ENCODE data around the gene SP100. TPM values are rescaled to one million over a fixed set of nuclear protein-coding genes. Genes with fewer than 3 reads are reported as not detected.
"Not testable (repeated sequence)": the region's sequence is repeated elsewhere in the genome, so short reads cannot be mapped to it uniquely, and the experiment has no call there.

Gene SP100
- total RNA-seq, 1 experiment from 2014 or later: 110 TPM

- DNase-seq: no peak
- no TSS peak for BruUV-seq (replicated peaks)
- H3K27me3 Mint-ChIP-seq (ENCODE audit: unreplicated experiment): no peaks in the 10 kb centered on the region
- no peaks in the 10 kb centered on the region for H3K9me3 Mint-ChIP-seq (ENCODE audit: low read depth, unreplicated experiment)
- peaks cover 12% of the 10 kb centered on the region for H3K36me3 Mint-ChIP-seq (ENCODE audit: insufficient read depth, unreplicated experiment)
- H3K4me1 Mint-ChIP-seq (ENCODE audit: low read depth, unreplicated experiment): no peaks in the 10 kb centered on the region
- CTCF ChIA-PET: no interaction called here
- no peak for TF ChIP-seq CTCF (IDR thresholded peaks at IDR 0.05; ENCODE audit: unreplicated experiment)
- H3K27ac Mint-ChIP-seq (ENCODE audit: unreplicated experiment): no peak overlapping the region
- no peak overlapping the region for H3K4me3 Mint-ChIP-seq (ENCODE audit: low read depth, unreplicated experiment)
- intact Hi-C loops (cut with micrococcal nuclease; ENCODE audit: unreplicated experiment): no loop called here
Measured at GRCh38 chr2:230403746-230404145, 12.3 kb upstream of the SP100 start.

- TF ChIP-seq CTCF (IDR thresholded peaks at IDR 0.05; ENCODE audit: unreplicated experiment): no peak
- CTCF ChIA-PET: no interaction called here
- H3K9me3 Mint-ChIP-seq (ENCODE audit: low read depth, unreplicated experiment): no peaks in the 10 kb centered on the region
- no peaks in the 10 kb centered on the region for H3K27me3 Mint-ChIP-seq (ENCODE audit: unreplicated experiment)
- no peak overlapping the region for H3K4me3 Mint-ChIP-seq (ENCODE audit: low read depth, unreplicated experiment)
- H3K4me1 Mint-ChIP-seq (ENCODE audit: low read depth, unreplicated experiment): no peaks in the 10 kb centered on the region
- H3K27ac Mint-ChIP-seq (ENCODE audit: unreplicated experiment): no peak overlapping the region
- intact Hi-C loops (cut with micrococcal nuclease; ENCODE audit: unreplicated experiment): no loop called here
- no TSS peak for BruUV-seq (replicated peaks)
- H3K36me3 Mint-ChIP-seq (ENCODE audit: insufficient read depth, unreplicated experiment): peaks cover 5% of the 10 kb centered on the region
- DNase-seq: no peak
Measured at GRCh38 chr2:230405824-230406223, 10.2 kb upstream of the SP100 start.

GRCh38 chr2:230408244-230408842 is 7.7 kb upstream of the SP100 start:
- Mint-ChIP-seq H3K27ac (ENCODE audit: unreplicated experiment) (no peak overlapping the region), H3K9me3 (ENCODE audit: low read depth, unreplicated experiment) (no peaks in the 10 kb centered on the region), H3K4me1 (ENCODE audit: low read depth, unreplicated experiment) (peaks cover 13% of the 10 kb centered on the region), H3K4me3 (ENCODE audit: low read depth, unreplicated experiment) (no peak overlapping the region), H3K36me3 (ENCODE audit: insufficient read depth, unreplicated experiment) (peaks cover 16% of the 10 kb centered on the region), H3K27me3 (ENCODE audit: unreplicated experiment) (no peaks in the 10 kb centered on the region)
- CTCF ChIA-PET: no interaction called here
- intact Hi-C loops (cut with micrococcal nuclease; ENCODE audit: unreplicated experiment): no loop called here
- no TSS peak for BruUV-seq (replicated peaks)
- DNase-seq: no peak
- no peak for TF ChIP-seq CTCF (IDR thresholded peaks at IDR 0.05; ENCODE audit: unreplicated experiment)

GRCh38 chr2:230409316-230409715 is 6.7 kb upstream of the SP100 start:
- CTCF ChIA-PET; DNase-seq; H3K27ac Mint-ChIP-seq (ENCODE audit: unreplicated experiment); intact Hi-C loops (cut with micrococcal nuclease; ENCODE audit: unreplicated experiment); BruUV-seq (replicated peaks); H3K9me3 Mint-ChIP-seq (ENCODE audit: low read depth, unreplicated experiment); H3K27me3 Mint-ChIP-seq (ENCODE audit: unreplicated experiment); H3K4me3 Mint-ChIP-seq (ENCODE audit: low read depth, unreplicated experiment): not testable (repeated sequence)
- H3K4me1 Mint-ChIP-seq (ENCODE audit: low read depth, unreplicated experiment): peaks cover 22% of the 10 kb centered on the region
- H3K36me3 Mint-ChIP-seq (ENCODE audit: insufficient read depth, unreplicated experiment): peaks cover 16% of the 10 kb centered on the region

GRCh38 chr2:230410263-230410662 is 5.7 kb upstream of the SP100 start:
- intact Hi-C loops (cut with micrococcal nuclease; ENCODE audit: unreplicated experiment): loop anchor here (5.0 to 10.0 kb wide), 2 partner anchors 178 to 345 kb away; partner anchors contain the start of gene SLC16A14
- no peak for DNase-seq
- Mint-ChIP-seq H3K4me1 (ENCODE audit: low read depth, unreplicated experiment) (peaks cover 31% of the 10 kb centered on the region), H3K9me3 (ENCODE audit: low read depth, unreplicated experiment) (no peaks in the 10 kb centered on the region), H3K27ac (ENCODE audit: unreplicated experiment) (no peak overlapping the region), H3K4me3 (ENCODE audit: low read depth, unreplicated experiment) (no peak overlapping the region), H3K27me3 (ENCODE audit: unreplicated experiment) (no peaks in the 10 kb centered on the region), H3K36me3 (ENCODE audit: insufficient read depth, unreplicated experiment) (peaks cover 16% of the 10 kb centered on the region)
- BruUV-seq (replicated peaks): no TSS peak
- CTCF ChIA-PET: no interaction called here
- no peak for TF ChIP-seq CTCF (IDR thresholded peaks at IDR 0.05; ENCODE audit: unreplicated experiment)

All from Calu3 (cell line).